MM.1S (cell line): ENCODE data around the gene SEC61B.

Experiments
- EZH2 ChIP-seq: fragments of 300-600 bp; sonication (generic); optimal IDR thresholded peaks from 2 replicates; pipeline ENCODE3; 2017; ENCODE audit warnings: low read depth, mild to moderate bottlenecking, antibody characterized with exemption, low read length, mixed read lengths
- TF ChIP-seq, protein P1 (sequence below): fragments of 300-600 bp; sonication (generic); IDR thresholded peaks from 2 replicates; pipeline ENCODE4 v1.5.1; 2016; ENCODE audit warnings: antibody characterized with exemption, low read length, mixed read lengths

DNA sequence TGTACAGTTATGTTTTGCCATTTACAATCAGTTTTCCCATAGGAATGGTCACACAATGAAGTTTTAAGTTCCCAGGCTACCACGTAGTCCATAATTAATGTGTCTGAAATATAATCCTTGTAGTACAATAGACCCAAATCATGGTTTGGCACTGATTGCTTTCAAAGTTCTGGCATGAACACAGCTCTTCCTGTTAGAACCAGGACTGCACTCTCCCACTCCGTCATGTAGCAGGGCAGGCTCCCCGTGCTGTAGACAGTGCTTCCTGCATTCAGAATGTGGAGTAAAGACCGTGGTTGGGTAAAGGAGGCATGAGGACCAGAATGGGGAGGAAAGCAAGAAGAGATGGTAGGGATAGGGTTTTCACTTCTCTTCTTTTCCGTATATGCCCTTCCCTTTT, 4.0 kb downstream of the SEC61B start:
- TF ChIP-seq, protein P1, sequence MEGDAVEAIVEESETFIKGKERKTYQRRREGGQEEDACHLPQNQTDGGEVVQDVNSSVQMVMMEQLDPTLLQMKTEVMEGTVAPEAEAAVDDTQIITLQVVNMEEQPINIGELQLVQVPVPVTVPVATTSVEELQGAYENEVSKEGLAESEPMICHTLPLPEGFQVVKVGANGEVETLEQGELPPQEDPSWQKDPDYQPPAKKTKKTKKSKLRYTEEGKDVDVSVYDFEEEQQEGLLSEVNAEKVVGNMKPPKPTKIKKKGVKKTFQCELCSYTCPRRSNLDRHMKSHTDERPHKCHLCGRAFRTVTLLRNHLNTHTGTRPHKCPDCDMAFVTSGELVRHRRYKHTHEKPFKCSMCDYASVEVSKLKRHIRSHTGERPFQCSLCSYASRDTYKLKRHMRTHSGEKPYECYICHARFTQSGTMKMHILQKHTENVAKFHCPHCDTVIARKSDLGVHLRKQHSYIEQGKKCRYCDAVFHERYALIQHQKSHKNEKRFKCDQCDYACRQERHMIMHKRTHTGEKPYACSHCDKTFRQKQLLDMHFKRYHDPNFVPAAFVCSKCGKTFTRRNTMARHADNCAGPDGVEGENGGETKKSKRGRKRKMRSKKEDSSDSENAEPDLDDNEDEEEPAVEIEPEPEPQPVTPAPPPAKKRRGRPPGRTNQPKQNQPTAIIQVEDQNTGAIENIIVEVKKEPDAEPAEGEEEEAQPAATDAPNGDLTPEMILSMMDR: no peak
- TF ChIP-seq EZH2: no peak
